Kidney (tissue), 14 donors: ENCODE measurements around the gene BRK1. TPM values are rescaled to one million over a fixed set of nuclear protein-coding genes. Genes with fewer than 3 reads are reported as not detected.

Experiments used
- DNase-seq, 5 donors: peaks; one replicate each; pipeline ENCODE4 v3.0.0-alpha.2; 2013 to 2020
- FAIRE-seq: peaks from 2 replicates; lab custom pipeline; 2012; peaks lifted over from hg19 to GRCh38; lab: Jason Lieb, UNC
- H3K27ac ChIP-seq, 2 donors: one replicate each; pipeline ENCODE4 v1.7.0; 2013; ENCODE audit warnings: low read depth in 2 of 2, low read length in 2 of 2, inconsistent platforms in 1 of 2
- H3K27me3 ChIP-seq: one replicate; pipeline ENCODE4 v1.7.1; 2013; ENCODE audit warnings: low read length, inconsistent platforms; ENCODE audit not compliant: control insufficient read depth, insufficient read depth
- H3K36me3 ChIP-seq, 3 donors: one replicate each; pipeline versions ENCODE4 v1.7.0 to v1.7.1; 2013; ENCODE audit warnings: low read length in 3 of 3, control low read depth in 1 of 3, inconsistent platforms in 1 of 3; ENCODE audit not compliant: insufficient read depth in 3 of 3, control insufficient read depth in 2 of 3
- H3K4me1 ChIP-seq, 3 donors: one replicate each; pipeline versions ENCODE4 v1.7.0 to v1.7.1; 2013; ENCODE audit warnings: low read length in 3 of 3, inconsistent platforms in 1 of 3, low read depth in 1 of 3; ENCODE audit not compliant: control insufficient read depth in 2 of 3, insufficient read depth in 2 of 3
- H3K4me3 ChIP-seq, 3 donors: one replicate each; pipeline versions ENCODE4 v1.7.0 to v1.8.1; 2013; ENCODE audit warnings: low read length in 3 of 3, control low read depth in 1 of 3, inconsistent platforms in 1 of 3
- H3K9ac ChIP-seq, 3 donors: one replicate each; pipeline versions ENCODE4 v1.7.0 to v1.7.1; 2013; ENCODE audit warnings: low read length in 3 of 3, control low read depth in 1 of 3, inconsistent platforms in 1 of 3
- H3K9me3 ChIP-seq, 3 donors: one replicate each; pipeline versions ENCODE4 v1.7.0 to v1.7.1; 2013; ENCODE audit warnings: low read length in 3 of 3, control low read depth in 1 of 3, inconsistent platforms in 1 of 3; ENCODE audit not compliant: control insufficient read depth in 2 of 3, insufficient read depth in 1 of 3
- CTCF ChIP-seq: IDR thresholded peaks from 3 replicates; pipeline ENCODE4 v1.5.1; 2012; ENCODE audit warnings: mild to moderate bottlenecking, moderate library complexity, borderline replicate concordance; ENCODE audit not compliant: insufficient read depth; ENCODE audit errors: extremely low read depth
- intact Hi-C: fragments of 100-400 bp; cut with DNase I; formaldehyde crosslinking; loops from one replicate; pipeline ENCODE4 v1.11.1; 2022
- polyA plus RNA-seq: library from polyadenylated mRNA; stranded (reverse); fragments of 350-450 nt; fragmentation: Illumina TruSeq; extraction: RNeasy Lipid Tissue Mini Kit (QIAGEN cat#74804); gene quantifications from one replicate; pipeline ENCODE4 v1.2.3, GENCODE V29; 2014; ENCODE audit warnings: low read depth, low replicate concordance; ENCODE audit not compliant: insufficient read depth
- total RNA-seq: library from RNA; stranded (reverse); fragmentation: NEBNext Ultra II Directional; extraction: Animal tissue kit (Norgen Biotek cat#: 25700); gene quantifications from one replicate; pipeline ENCODE4 v1.2.1, GENCODE V29; 2021
- donor health status: control.
- donor health status: control.
- donor health status: control.
- donor health status: control.
- donor health status: control.
- donor health status: DM: yes; HTN: yes; CAD: no.
- donor health status: Normal renal cell carcinoma (clear cell type).

Gene BRK1
- total and polyA plus RNA-seq, 2 donors from 2014 or later = 130 to 308 TPM

- H3K4me3 ChIP-seq = peak overlapping the region; percentile 36 to 79 (median 56)
- no peak for TF ChIP-seq CTCF
Observed at GRCh38 chr3:10142707-10143560, 27.5 kb downstream of the BRK1 start.

GRCh38 chr3:10145685-10146084 lies 30.2 kb downstream of the BRK1 start:
- DNase-seq (no peak), FAIRE-seq (no peak)
- intact Hi-C loops = no loop called here
- peaks cover 2 to 21% (median 11%) of the 10 kb centered on the region in 3 donors for H3K36me3 ChIP-seq
- peaks cover 0 to 13% (median 0%) of the 10 kb centered on the region in 3 donors for H3K4me1 ChIP-seq
- no peak overlapping the region for H3K4me3 ChIP-seq
- H3K9ac ChIP-seq = no peak overlapping the region
- H3K27ac ChIP-seq = no peak overlapping the region
- H3K9me3 ChIP-seq = no peaks in the 10 kb centered on the region
- no peak for TF ChIP-seq CTCF
- no peaks in the 10 kb centered on the region for H3K27me3 ChIP-seq

More at GRCh38 chr3:10142707-10143560, 27.5 kb downstream of the BRK1 start:
- Histone ChIP-seq H3K27me3 (no peaks in the 10 kb centered on the region), H3K9me3 (no peaks in the 10 kb centered on the region), H3K36me3 (peaks cover 0 to 5% (median 0%) of the 10 kb centered on the region in 3 donors), H3K9ac (no peak overlapping the region), H3K27ac (no peak overlapping the region), H3K4me1 (peaks cover 0 to 13% (median 0%) of the 10 kb centered on the region in 3 donors)
- FAIRE-seq (no peak), DNase-seq (peak in 2 of 5 donors; percentile 22 to 56)
- intact Hi-C loops = no loop called here

- no peak overlapping the region for H3K27ac ChIP-seq
- H3K4me1 ChIP-seq = peaks cover 0 to 2% (median 0%) of the 10 kb centered on the region in 3 donors
- H3K27me3 ChIP-seq = no peaks in the 10 kb centered on the region
- H3K9me3 ChIP-seq = no peaks in the 10 kb centered on the region
- FAIRE-seq (no peak), DNase-seq (no peak)
- TF ChIP-seq CTCF = no peak
- intact Hi-C loops = no loop called here
- H3K36me3 ChIP-seq = peaks cover 2 to 27% (median 15%) of the 10 kb centered on the region in 3 donors
- H3K4me3 ChIP-seq = no peak overlapping the region
- no peak overlapping the region for H3K9ac ChIP-seq
Observed at GRCh38 chr3:10149226-10149625, 33.8 kb downstream of the BRK1 start.
